ENCODE data around the gene RABGAP1L.

DNA sequence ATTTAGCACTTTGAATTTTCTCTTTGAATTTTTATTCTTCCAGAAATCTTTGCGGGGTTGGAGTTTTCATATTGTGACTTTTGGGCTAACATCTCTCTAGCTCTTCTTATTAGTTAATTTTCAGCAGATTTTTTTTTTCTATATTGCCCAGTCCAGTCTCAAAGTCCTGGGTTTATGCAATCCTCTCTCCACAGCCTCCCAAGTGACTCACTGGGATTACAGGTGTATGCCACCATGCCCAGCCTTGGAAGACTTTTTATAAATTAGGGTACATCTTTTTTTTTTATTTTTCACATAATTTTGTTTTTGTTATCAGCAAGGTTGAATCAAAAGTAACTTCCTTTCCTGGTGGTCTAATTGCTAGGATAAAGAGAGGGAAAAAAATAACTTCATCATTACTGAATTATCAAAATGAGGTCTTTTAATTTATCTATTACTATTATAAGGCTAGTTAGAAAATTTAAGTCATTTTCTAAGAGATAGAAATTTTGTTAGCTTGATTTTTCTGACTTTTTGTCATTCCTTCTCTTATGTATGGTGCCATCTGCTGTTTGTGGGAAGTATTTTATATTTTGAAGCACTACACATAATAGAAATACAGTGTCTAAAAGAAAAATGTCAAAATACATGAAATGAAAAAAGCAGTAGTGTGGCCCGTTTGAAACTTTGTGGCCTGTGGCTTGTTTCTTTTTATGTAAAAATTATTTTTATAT is 567.0 kb downstream of the RABGAP1L start:
- TF ChIP-seq, protein P1, sequence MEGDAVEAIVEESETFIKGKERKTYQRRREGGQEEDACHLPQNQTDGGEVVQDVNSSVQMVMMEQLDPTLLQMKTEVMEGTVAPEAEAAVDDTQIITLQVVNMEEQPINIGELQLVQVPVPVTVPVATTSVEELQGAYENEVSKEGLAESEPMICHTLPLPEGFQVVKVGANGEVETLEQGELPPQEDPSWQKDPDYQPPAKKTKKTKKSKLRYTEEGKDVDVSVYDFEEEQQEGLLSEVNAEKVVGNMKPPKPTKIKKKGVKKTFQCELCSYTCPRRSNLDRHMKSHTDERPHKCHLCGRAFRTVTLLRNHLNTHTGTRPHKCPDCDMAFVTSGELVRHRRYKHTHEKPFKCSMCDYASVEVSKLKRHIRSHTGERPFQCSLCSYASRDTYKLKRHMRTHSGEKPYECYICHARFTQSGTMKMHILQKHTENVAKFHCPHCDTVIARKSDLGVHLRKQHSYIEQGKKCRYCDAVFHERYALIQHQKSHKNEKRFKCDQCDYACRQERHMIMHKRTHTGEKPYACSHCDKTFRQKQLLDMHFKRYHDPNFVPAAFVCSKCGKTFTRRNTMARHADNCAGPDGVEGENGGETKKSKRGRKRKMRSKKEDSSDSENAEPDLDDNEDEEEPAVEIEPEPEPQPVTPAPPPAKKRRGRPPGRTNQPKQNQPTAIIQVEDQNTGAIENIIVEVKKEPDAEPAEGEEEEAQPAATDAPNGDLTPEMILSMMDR (tag by site-specific recombination; IDR thresholded peaks at IDR 0.05) = no peak
- TF ChIP-seq ZNF133 (tag by site-specific recombination; IDR thresholded peaks at IDR 0.05) = no peak
- TF ChIP-seq ZSCAN30 (tag by site-specific recombination; IDR thresholded peaks at IDR 0.05) = no peak
- TF ChIP-seq, protein P2, sequence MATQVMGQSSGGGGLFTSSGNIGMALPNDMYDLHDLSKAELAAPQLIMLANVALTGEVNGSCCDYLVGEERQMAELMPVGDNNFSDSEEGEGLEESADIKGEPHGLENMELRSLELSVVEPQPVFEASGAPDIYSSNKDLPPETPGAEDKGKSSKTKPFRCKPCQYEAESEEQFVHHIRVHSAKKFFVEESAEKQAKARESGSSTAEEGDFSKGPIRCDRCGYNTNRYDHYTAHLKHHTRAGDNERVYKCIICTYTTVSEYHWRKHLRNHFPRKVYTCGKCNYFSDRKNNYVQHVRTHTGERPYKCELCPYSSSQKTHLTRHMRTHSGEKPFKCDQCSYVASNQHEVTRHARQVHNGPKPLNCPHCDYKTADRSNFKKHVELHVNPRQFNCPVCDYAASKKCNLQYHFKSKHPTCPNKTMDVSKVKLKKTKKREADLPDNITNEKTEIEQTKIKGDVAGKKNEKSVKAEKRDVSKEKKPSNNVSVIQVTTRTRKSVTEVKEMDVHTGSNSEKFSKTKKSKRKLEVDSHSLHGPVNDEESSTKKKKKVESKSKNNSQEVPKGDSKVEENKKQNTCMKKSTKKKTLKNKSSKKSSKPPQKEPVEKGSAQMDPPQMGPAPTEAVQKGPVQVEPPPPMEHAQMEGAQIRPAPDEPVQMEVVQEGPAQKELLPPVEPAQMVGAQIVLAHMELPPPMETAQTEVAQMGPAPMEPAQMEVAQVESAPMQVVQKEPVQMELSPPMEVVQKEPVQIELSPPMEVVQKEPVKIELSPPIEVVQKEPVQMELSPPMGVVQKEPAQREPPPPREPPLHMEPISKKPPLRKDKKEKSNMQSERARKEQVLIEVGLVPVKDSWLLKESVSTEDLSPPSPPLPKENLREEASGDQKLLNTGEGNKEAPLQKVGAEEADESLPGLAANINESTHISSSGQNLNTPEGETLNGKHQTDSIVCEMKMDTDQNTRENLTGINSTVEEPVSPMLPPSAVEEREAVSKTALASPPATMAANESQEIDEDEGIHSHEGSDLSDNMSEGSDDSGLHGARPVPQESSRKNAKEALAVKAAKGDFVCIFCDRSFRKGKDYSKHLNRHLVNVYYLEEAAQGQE (tag by site-specific recombination; IDR thresholded peaks at IDR 0.05) = no peak
- TF ChIP-seq ZBTB21 (tag by site-specific recombination; IDR thresholded peaks at IDR 0.05) = no peak
- TF ChIP-seq ZNF473 (tag by site-specific recombination; IDR thresholded peaks at IDR 0.05) = no peak
- TF ChIP-seq GLI4 (tag by site-specific recombination; IDR thresholded peaks at IDR 0.05) = no peak
- no peak for TF ChIP-seq ZXDB (tag by site-specific recombination; IDR thresholded peaks at IDR 0.05)
- TF ChIP-seq, protein P3, sequence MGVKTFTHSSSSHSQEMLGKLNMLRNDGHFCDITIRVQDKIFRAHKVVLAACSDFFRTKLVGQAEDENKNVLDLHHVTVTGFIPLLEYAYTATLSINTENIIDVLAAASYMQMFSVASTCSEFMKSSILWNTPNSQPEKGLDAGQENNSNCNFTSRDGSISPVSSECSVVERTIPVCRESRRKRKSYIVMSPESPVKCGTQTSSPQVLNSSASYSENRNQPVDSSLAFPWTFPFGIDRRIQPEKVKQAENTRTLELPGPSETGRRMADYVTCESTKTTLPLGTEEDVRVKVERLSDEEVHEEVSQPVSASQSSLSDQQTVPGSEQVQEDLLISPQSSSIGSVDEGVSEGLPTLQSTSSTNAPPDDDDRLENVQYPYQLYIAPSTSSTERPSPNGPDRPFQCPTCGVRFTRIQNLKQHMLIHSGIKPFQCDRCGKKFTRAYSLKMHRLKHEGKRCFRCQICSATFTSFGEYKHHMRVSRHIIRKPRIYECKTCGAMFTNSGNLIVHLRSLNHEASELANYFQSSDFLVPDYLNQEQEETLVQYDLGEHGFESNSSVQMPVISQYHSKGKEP (tag by site-specific recombination; IDR thresholded peaks at IDR 0.05) = no peak
- TF ChIP-seq, protein P4, sequence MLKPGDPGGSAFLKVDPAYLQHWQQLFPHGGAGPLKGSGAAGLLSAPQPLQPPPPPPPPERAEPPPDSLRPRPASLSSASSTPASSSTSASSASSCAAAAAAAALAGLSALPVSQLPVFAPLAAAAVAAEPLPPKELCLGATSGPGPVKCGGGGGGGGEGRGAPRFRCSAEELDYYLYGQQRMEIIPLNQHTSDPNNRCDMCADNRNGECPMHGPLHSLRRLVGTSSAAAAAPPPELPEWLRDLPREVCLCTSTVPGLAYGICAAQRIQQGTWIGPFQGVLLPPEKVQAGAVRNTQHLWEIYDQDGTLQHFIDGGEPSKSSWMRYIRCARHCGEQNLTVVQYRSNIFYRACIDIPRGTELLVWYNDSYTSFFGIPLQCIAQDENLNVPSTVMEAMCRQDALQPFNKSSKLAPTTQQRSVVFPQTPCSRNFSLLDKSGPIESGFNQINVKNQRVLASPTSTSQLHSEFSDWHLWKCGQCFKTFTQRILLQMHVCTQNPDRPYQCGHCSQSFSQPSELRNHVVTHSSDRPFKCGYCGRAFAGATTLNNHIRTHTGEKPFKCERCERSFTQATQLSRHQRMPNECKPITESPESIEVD (tag by site-specific recombination; IDR thresholded peaks at IDR 0.05) = no peak
- no peak for TF ChIP-seq ZNF777 (tag by site-specific recombination; IDR thresholded peaks at IDR 0.05; ENCODE audit: borderline replicate concordance)

All from HEK293 (cell line).